NCI-H187 (cell line): ENCODE data around the gene ITFG2.
A peak's percentile ranks its signal among the peaks of the same experiment; 100 is the strongest.

Experiments
- DNase-seq, 2 experiments: peaks; one replicate each; lab custom pipeline; 2025; lab: John Stamatoyannopoulos, UW

The ITFG2 gene

GRCh38 chr12:2832550-2833127 lies 20.2 kb downstream of the ITFG2 start:
- DNase-seq, result no peak

- DNase-seq, result no peak
Measured at GRCh38 chr12:2833327-2833726, 20.9 kb downstream of the ITFG2 start.

GRCh38 chr12:2833810-2834209 lies 21.3 kb downstream of the ITFG2 start:
- DNase-seq, result no peak

- no peak for DNase-seq
Measured at GRCh38 chr12:2834581-2835491, 22.4 kb downstream of the ITFG2 start, which contains the start of gene NRIP2. Gene NRIP2, minus strand, starts transcription at chr12:2835035. Its CDS starts 52 bp downstream, at chr12:2834983.

GRCh38 chr12:2835691-2836403 lies 23.4 kb downstream of the ITFG2 start:
- DNase-seq, result no peak

- no peak for DNase-seq
Measured at GRCh38 chr12:2836574-2836973, 24.1 kb downstream of the ITFG2 start.

GRCh38 chr12:2841056-2841650 lies 28.7 kb downstream of the ITFG2 start:
- DNase-seq, result no peak

GRCh38 chr12:2842948-2843347 lies 30.5 kb downstream of the ITFG2 start:
- no peak for DNase-seq

GRCh38 chr12:2844786-2845185 lies 32.3 kb downstream of the ITFG2 start:
- no peak for DNase-seq

- DNase-seq, result no peak
Measured at GRCh38 chr12:2845280-2845679, 32.8 kb downstream of the ITFG2 start.

- no peak for DNase-seq
Measured at GRCh38 chr12:2851931-2852330, 39.5 kb downstream of the ITFG2 start.

- DNase-seq, result peak in 1 of 2 experiments; percentile 17
Measured at GRCh38 chr12:2853626-2854025, 41.2 kb downstream of the ITFG2 start.

- DNase-seq, result no peak
Measured at GRCh38 chr12:2854669-2855453, 42.4 kb downstream of the ITFG2 start.

- no peak for DNase-seq
Measured at GRCh38 chr12:2855546-2855945, 43.1 kb downstream of the ITFG2 start.

GRCh38 chr12:2856051-2856450 lies 43.6 kb downstream of the ITFG2 start:
- DNase-seq, result no peak

- DNase-seq, result no peak
Measured at GRCh38 chr12:2857021-2857431, 44.6 kb downstream of the ITFG2 start, which contains the start of gene TEX52. Gene TEX52, minus strand, starts transcription at chr12:2857039. Its CDS starts 13 bp downstream, at chr12:2857026.

- no peak for DNase-seq
Measured at GRCh38 chr12:2857576-2857975, 45.1 kb downstream of the ITFG2 start.

GRCh38 chr12:2858334-2858733 lies 45.9 kb downstream of the ITFG2 start:
- no peak for DNase-seq

GRCh38 chr12:2858944-2859421 lies 46.5 kb downstream of the ITFG2 start:
- no peak for DNase-seq

- DNase-seq, result no peak
Measured at GRCh38 chr12:2860170-2860569, 47.7 kb downstream of the ITFG2 start.

- DNase-seq, result no peak
Measured at GRCh38 chr12:2862876-2863275, 50.4 kb downstream of the ITFG2 start.
